PC-9 (cell line): ENCODE results near the gene SLC25A28.

Experiments used
- CTCF ChIP-seq: fragments of 200-600 bp; sonication (generic); conservative IDR thresholded peaks from 2 replicates; pipeline ENCODE4 v1.6.1; 2017; ENCODE audit warnings: mixed run types, antibody characterized with exemption, mild to moderate bottlenecking, moderate library complexity
- EZH2 ChIP-seq: fragments of 200-600 bp; sonication (generic); IDR thresholded peaks from 2 replicates; pipeline ENCODE4 v1.8.0; 2017; ENCODE audit warnings: antibody characterized with exemption, low read depth

GRCh38 chr10:99667108-99667751, 47.0 kb upstream of the SLC25A28 start:
- TF ChIP-seq CTCF (no peak), EZH2 (no peak)
